ENCODE data around the gene ANGEL2.
A peak's percentile ranks its signal among the peaks of the same experiment; 100 is the strongest.

Gene ANGEL2

DNA sequence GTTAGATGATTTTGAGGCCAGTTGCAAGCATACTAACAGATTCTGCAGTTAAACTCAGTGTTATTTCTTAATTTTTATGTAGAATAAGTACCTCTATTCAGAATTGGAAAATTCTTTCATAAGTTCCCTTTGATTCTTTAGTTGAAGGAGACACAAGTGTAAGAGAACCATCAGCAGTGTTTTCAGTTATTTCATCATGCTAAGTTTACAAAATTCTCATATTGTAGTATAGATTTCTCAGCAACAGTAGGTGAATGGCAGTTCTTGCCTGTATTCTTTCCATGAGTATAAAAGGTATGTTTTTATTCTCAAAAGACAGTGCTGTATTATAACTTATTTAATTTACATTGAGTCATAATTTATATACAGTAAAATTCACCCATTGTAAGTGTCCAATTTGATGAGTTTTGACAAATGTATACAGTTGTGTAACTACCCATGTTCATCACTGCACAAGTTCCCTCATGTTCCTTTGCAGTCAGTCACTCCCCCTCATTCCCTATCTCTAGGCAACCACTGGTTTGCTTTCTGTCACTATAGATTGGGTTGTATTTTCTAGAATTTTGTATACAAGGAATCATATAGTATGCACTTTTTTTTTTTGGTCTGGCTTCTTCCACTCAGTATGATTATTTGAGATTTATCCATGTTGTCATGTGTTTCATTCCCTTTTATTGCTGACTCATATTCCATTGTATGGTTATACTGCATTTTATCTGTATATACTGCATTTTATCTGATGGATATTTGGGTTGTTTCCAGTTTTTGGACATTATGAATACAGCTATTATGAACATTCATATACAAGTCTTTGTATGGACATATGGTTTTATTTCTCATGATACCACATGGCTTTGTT is 39.3 kb upstream of the ANGEL2 start:
- peak; percentile 13 for DNase-seq (ENCODE audit: low read depth)
- TF ChIP-seq, protein P1, sequence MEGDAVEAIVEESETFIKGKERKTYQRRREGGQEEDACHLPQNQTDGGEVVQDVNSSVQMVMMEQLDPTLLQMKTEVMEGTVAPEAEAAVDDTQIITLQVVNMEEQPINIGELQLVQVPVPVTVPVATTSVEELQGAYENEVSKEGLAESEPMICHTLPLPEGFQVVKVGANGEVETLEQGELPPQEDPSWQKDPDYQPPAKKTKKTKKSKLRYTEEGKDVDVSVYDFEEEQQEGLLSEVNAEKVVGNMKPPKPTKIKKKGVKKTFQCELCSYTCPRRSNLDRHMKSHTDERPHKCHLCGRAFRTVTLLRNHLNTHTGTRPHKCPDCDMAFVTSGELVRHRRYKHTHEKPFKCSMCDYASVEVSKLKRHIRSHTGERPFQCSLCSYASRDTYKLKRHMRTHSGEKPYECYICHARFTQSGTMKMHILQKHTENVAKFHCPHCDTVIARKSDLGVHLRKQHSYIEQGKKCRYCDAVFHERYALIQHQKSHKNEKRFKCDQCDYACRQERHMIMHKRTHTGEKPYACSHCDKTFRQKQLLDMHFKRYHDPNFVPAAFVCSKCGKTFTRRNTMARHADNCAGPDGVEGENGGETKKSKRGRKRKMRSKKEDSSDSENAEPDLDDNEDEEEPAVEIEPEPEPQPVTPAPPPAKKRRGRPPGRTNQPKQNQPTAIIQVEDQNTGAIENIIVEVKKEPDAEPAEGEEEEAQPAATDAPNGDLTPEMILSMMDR (conservative IDR thresholded peaks at IDR 0.05; ENCODE audit: low read depth, low read length), result no peak
- H3K4me3 ChIP-seq (ENCODE audit: low read depth, low read length), result no peak overlapping the region

DNA sequence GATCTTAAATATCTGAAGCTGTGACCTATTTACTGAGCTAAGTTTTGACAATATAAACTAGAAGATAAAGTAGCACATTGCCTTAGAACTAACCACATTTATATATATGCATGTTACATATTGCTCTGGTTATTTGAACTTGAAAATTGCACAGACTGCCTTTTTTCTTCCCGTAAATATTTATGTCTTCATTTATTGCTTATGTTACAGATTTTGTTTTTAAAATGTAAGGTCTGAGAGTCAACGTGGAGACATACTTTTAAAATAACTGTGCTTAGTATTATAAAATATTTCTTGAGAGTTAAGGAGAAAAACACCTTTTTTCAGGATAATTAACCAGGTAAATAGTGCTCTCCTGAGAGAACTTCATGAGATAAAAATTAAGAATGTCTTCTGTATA is 38.5 kb upstream of the ANGEL2 start:
- no peak overlapping the region for H3K4me3 ChIP-seq (ENCODE audit: low read depth, low read length)
- TF ChIP-seq, protein P1 (conservative IDR thresholded peaks at IDR 0.05; ENCODE audit: low read depth, low read length), result no peak
- DNase-seq (ENCODE audit: low read depth), result no peak

DNA sequence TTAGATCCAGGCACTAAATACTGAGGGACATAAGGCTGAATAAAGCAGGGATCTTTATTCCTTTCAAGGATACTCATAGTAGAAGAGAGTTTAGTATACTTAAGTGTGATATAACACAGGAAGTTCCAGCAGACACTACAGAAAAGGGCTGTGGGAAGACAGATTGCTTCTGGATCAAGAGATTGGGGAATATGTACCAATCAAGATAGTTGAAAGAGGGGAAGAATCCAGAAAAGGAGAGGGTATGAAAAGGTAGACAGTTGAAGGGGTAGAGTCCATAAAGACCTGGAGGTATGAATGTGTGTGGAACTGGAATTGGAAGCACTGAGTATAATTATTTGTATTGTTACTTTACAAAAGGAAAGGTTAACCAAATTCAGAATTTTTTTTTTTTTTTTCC is 37.8 kb upstream of the ANGEL2 start:
- no peak overlapping the region for H3K4me3 ChIP-seq (ENCODE audit: low read depth, low read length)
- TF ChIP-seq, protein P1 (conservative IDR thresholded peaks at IDR 0.05; ENCODE audit: low read depth, low read length), result no peak
- no peak for DNase-seq (ENCODE audit: low read depth)

DNA sequence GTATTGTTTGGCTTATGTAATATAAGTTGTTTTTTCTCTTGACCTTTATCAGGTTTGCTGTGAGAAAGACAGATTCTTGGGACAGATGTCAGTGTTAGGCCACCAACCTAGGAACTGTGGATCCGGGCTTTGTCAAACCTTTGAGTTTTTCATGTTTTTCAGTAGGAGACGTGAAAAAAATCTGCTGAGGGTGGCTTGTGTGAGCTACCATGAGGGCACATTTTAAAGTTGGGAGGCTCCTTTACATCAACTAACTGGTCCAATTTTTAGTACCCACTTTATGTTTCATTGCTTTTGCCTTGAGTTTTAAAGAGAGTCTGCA is 36.2 kb upstream of the ANGEL2 start:
- peak overlapping the region; percentile 94 for H3K4me3 ChIP-seq (ENCODE audit: low read depth, low read length)
- no peak for DNase-seq (ENCODE audit: low read depth)
- TF ChIP-seq, protein P1 (conservative IDR thresholded peaks at IDR 0.05; ENCODE audit: low read depth, low read length), result no peak

DNA sequence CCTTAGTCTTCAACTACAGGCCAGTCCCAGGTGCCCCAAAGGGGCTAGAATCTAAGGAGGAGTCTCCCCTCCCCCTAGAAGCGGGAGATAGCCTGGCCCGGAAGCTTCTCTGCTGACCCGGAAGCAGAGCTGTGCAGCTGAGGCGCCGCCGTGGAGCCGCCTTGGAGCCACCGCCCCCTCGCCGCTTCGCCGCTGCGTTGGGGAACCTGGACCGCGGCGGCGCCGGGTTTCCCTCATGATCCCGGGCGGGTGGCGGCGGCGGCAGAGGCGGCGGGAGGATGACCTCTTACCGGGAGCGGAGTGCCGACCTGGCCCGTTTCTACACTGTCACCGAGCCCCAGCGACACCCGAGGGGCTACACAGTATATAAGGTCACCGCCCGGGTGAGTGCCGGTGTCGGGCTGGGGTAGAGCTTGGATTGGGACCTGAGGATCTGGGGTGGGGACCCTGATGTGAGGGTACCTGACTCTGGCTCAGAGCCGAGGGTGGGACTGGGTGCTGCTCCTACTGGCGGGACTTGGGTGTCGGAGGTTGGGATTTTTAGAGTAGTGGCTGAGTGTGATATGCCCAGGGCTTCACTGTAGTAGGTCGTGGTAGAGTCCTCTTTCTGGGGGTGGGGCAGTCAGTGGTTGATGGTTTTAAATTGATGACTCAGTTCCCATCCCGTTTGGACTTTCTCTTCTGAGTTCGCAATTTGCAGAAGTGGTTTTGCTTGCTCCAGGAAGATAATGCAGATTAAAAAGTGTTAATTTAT is 35.6 kb upstream of the ANGEL2 start, which contains the start of gene RPS6KC1:
Gene RPS6KC1 (plus strand): TSS at position 115 of the 754 bp plus-strand sequence. CDS start 164 bp downstream, at position 279.
- TF ChIP-seq, protein P1 (conservative IDR thresholded peaks at IDR 0.05; ENCODE audit: low read depth, low read length), result peak; percentile 28

DNA sequence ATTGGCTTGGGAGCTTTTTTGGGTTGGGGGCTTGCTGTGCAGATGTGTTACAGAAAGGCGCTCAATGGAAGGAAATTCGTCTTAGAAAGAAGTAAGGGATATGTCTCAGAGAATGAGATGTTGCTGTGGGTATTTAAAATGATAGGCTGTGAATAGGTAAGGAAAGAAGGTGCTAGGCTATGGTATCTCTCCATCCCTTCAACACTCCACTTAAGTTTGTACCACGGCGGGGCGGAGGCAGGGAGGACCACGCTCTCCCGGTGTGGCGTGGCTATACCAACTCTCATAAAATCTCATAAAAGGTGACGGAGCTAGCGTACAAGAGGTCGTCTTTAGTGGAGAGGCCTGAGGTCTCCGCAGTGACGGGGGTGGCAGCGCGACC is 35.1 kb upstream of the ANGEL2 start:
- DNase-seq (ENCODE audit: low read depth), result no peak

More for the DNA sequence above, 35.6 kb upstream of the ANGEL2 start, which contains the start of gene RPS6KC1:
- H3K4me3 ChIP-seq (ENCODE audit: low read depth, low read length), result peak within 1 kb of the TSS; percentile 94
- DNase-seq (ENCODE audit: low read depth), result peak; percentile 83

More for the DNA sequence above, 35.1 kb upstream of the ANGEL2 start:
- TF ChIP-seq, protein P1 (conservative IDR thresholded peaks at IDR 0.05; ENCODE audit: low read depth, low read length), result no peak
- peak overlapping the region; percentile 94 for H3K4me3 ChIP-seq (ENCODE audit: low read depth, low read length)

Measured in choroid plexus epithelial cell (primary cell).